Loucy (cell line): Measurements from ENCODE around the gene TIRAP.

Experiments
- H2AFZ ChIP-seq: fragments of 200-600 bp; sonication (generic); 2 replicates; pipeline ENCODE4 v1.6.0; 2016; ENCODE audit warnings: antibody characterized with exemption, mild to moderate bottlenecking, low read length, moderate library complexity
- H3F3A ChIP-seq: fragments of 200-600 bp; 2 replicates; pipeline ENCODE4 v1.6.0; 2016; ENCODE audit warnings: antibody characterized with exemption, low read depth, mild to moderate bottlenecking
- H3K27me3 ChIP-seq: fragments of 200-600 bp; sonication (generic); 2 replicates; pipeline ENCODE4 v1.6.1; 2014; ENCODE audit warnings: low read length, mild to moderate bottlenecking; ENCODE audit not compliant: insufficient read depth, poor library complexity, severe bottlenecking
- H3K36me3 ChIP-seq: fragments of 200-600 bp; sonication (generic); 2 replicates; pipeline ENCODE4 v1.6.1; 2016; ENCODE audit warnings: low read length; ENCODE audit not compliant: insufficient read depth
- H3K4me1 ChIP-seq: fragments of 200-600 bp; sonication (generic); 2 replicates; pipeline ENCODE4 v1.5.1; 2014; ENCODE audit warnings: low read length, mild to moderate bottlenecking; ENCODE audit not compliant: insufficient read depth, poor library complexity, severe bottlenecking
- H3K4me2 ChIP-seq: fragments of 200-600 bp; sonication (generic); 2 replicates; pipeline ENCODE4 v1.6.0; 2014; ENCODE audit warnings: antibody characterized with exemption, low read length, low read depth, mild to moderate bottlenecking; ENCODE audit not compliant: poor library complexity, severe bottlenecking
- H3K4me3 ChIP-seq: fragments of 200-600 bp; sonication (generic); 2 replicates; pipeline ENCODE4 v1.5.1; 2014; ENCODE audit warnings: low read length, mild to moderate bottlenecking, mixed read lengths; ENCODE audit not compliant: poor library complexity, severe bottlenecking
- H3K79me2 ChIP-seq: fragments of 200-600 bp; sonication (generic); 2 replicates; pipeline ENCODE4 v1.6.1; 2014; ENCODE audit warnings: low read length; ENCODE audit not compliant: insufficient read depth
- H3K9ac ChIP-seq: fragments of 200-600 bp; sonication (generic); 2 replicates; pipeline ENCODE4 v1.6.0; 2014; ENCODE audit warnings: mild to moderate bottlenecking, low read depth, low read length, moderate library complexity; ENCODE audit not compliant: poor library complexity, severe bottlenecking
- H3K9me2 ChIP-seq: fragments of 200-600 bp; sonication (generic); replicated peaks from 2 replicates; pipeline ENCODE4 v1.6.1; 2016; ENCODE audit warnings: low read depth, low read length, mixed read lengths
- H3K9me3 ChIP-seq: fragments of 200-600 bp; sonication (generic); 2 replicates; pipeline ENCODE4 v1.6.1; 2014; ENCODE audit warnings: mild to moderate bottlenecking, antibody characterized with exemption, low read length, low read depth; ENCODE audit not compliant: insufficient read depth
- H4K20me1 ChIP-seq: fragments of 200-600 bp; sonication (generic); 2 replicates; pipeline ENCODE4 v1.6.0; 2014; ENCODE audit warnings: antibody characterized with exemption, low read length, mild to moderate bottlenecking; ENCODE audit not compliant: insufficient read depth, poor library complexity, severe bottlenecking
- EZH2phosphoT487 ChIP-seq: fragments of 200-600 bp; IDR thresholded peaks from 2 replicates; pipeline ENCODE4 v1.6.1; 2018; ENCODE audit warnings: antibody characterized with exemption, mild to moderate bottlenecking, moderate library complexity, borderline replicate concordance
- TF ChIP-seq, protein P1 (sequence below): fragments of 200-600 bp; sonication (generic); conservative IDR thresholded peaks from 2 replicates; pipeline ENCODE4 v1.5.1; 2014; ENCODE audit warnings: mild to moderate bottlenecking, antibody characterized with exemption, low read length

TIRAP gene

DNA sequence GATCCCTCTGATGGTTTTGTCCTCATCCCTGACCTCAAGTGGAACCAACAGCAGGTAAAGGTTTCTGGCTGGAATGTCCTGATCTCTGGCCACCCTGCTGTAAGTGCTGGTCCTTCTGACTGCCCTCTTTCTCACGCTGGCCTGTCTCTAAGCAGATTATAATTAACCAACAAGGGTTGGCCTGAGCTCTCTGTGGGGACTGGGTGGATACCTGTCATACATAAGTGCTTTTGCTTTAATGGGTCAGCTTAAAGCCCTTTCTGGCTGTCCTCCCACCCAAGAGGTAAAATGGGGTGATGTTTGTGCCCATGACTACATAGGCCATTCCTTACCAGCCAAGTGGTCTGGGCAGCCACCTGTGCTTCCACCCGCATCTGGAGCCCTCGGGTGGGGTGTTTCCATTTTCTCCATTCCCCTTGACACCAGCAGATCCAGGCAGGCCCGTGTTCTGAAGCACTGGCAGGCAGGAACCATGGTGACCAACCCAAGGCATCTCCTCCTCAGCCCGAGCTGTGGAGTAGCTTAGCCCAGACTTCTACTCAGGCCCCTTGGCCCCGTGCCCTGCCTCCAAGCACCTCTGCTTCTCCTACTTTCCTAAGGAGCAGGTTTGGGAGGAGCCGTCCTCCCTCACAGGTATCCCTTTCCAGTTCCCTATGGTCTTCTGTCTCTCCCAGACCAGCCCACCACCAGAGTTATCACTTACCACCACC is 55.6 kb downstream of the TIRAP start:
- no peaks in the 10 kb centered on the region for H3K9me3 ChIP-seq
- H3K9ac ChIP-seq, result no peak overlapping the region
- peaks cover 49% of the 10 kb centered on the region for H3K4me1 ChIP-seq
- H2AFZ ChIP-seq, result no peak overlapping the region
- no peaks in the 10 kb centered on the region for H3K27me3 ChIP-seq
- H3K36me3 ChIP-seq, result peaks cover 36% of the 10 kb centered on the region; the same call in 1 of the 2 replicates
- H4K20me1 ChIP-seq, result no peaks in the 10 kb centered on the region
- no peaks in the 10 kb centered on the region for H3K9me2 ChIP-seq
- H3K4me2 ChIP-seq, result no peak overlapping the region
- H3K79me2 ChIP-seq, result peaks cover 3% of the 10 kb centered on the region; the same call in 1 of the 2 replicates
- no peak for TF ChIP-seq EZH2phosphoT487
- TF ChIP-seq, protein P1, sequence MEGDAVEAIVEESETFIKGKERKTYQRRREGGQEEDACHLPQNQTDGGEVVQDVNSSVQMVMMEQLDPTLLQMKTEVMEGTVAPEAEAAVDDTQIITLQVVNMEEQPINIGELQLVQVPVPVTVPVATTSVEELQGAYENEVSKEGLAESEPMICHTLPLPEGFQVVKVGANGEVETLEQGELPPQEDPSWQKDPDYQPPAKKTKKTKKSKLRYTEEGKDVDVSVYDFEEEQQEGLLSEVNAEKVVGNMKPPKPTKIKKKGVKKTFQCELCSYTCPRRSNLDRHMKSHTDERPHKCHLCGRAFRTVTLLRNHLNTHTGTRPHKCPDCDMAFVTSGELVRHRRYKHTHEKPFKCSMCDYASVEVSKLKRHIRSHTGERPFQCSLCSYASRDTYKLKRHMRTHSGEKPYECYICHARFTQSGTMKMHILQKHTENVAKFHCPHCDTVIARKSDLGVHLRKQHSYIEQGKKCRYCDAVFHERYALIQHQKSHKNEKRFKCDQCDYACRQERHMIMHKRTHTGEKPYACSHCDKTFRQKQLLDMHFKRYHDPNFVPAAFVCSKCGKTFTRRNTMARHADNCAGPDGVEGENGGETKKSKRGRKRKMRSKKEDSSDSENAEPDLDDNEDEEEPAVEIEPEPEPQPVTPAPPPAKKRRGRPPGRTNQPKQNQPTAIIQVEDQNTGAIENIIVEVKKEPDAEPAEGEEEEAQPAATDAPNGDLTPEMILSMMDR, result no peak
- no peak overlapping the region for H3K4me3 ChIP-seq
- H3F3A ChIP-seq, result no peaks in the 10 kb centered on the region; the same call in 1 of the 2 replicates

DNA sequence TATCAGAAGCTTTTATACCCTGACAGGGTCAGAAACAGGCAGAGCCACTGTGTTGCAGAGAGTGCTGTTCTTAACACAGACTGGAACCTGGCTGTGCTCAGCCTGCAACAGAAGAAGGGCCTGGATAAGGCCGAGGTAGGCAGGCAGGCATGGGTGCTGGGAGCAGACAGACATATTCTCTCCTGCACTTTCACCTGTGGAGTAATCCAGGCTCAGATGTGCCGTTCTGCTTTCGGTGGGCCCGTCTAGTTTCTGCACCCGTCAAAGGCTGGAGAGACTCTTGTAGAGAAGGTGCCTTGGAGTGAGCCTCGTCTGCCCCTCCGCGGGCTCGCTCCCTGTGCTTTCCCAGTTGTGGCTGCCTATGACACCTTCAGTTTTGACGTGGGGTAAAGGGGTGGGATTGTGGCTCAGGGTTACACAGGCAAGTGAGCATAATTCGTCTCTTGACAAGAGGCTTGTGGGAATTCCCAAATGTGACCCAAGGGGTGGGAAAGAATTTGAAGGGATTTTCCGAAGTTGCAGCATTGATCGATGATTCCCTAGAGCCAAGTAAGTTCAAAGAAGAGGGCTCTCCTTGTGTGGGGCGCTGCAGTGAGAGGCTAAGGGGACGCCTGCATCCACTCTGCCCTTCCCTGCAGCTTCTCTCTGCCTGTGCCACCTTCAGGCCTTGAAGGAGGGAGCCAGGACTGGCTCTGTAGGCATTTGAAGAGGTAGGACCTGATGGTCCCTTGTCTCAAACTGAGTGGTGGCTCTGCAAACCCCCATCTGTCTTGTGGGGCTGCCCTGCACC is 56.4 kb downstream of the TIRAP start:
- no peaks in the 10 kb centered on the region for H3K9me2 ChIP-seq
- H3F3A ChIP-seq, result no peaks in the 10 kb centered on the region; the same call in 1 of the 2 replicates
- H3K9ac ChIP-seq, result no peak overlapping the region
- no peak overlapping the region for H2AFZ ChIP-seq
- H3K4me1 ChIP-seq, result peaks cover 49% of the 10 kb centered on the region
- TF ChIP-seq, protein P1, result no peak
- no peak for TF ChIP-seq EZH2phosphoT487
- H3K9me3 ChIP-seq, result no peaks in the 10 kb centered on the region
- no peak overlapping the region for H3K4me3 ChIP-seq
- H3K79me2 ChIP-seq, result peaks cover 5% of the 10 kb centered on the region; the same call in 1 of the 2 replicates
- no peaks in the 10 kb centered on the region for H3K27me3 ChIP-seq
- H3K4me2 ChIP-seq, result no peak overlapping the region
- H4K20me1 ChIP-seq, result no peaks in the 10 kb centered on the region
- peaks cover 38% of the 10 kb centered on the region; the same call in 1 of the 2 replicates for H3K36me3 ChIP-seq

DNA sequence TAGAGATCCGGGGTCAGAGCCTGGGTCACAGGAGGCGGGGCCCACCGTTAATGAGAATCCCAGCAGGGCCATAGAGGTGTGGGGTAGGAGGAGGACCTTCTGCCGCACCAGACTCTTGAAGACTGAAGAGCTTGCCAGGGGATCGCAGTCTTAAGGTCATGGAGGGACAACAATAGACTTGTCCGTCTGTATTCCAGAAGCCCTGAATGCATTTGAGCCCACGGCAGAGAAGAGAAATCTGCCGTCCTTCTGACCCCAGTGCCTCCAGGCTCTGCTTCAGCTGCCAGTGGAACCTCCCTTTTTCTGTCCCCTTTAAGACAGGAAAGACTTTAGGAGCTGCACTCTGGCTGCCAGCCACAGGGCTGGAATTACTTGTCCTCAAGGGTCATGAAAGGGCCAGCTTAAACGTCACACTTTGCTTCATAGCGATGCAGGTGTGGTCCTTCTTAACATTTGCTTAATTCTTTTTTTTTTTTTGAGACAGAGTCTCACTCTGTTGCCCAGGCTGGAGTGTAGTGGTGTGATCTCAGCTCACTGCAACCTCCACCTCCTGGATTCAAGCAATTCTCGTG is 57.1 kb downstream of the TIRAP start:
- H3K4me1 ChIP-seq, result peaks cover 49% of the 10 kb centered on the region
- no peaks in the 10 kb centered on the region for H3K9me3 ChIP-seq
- H4K20me1 ChIP-seq, result no peaks in the 10 kb centered on the region
- H3K9me2 ChIP-seq, result no peaks in the 10 kb centered on the region
- no peak for TF ChIP-seq EZH2phosphoT487
- TF ChIP-seq, protein P1, result no peak
- peaks cover 5% of the 10 kb centered on the region; the same call in 1 of the 2 replicates for H3K79me2 ChIP-seq
- peaks cover 40% of the 10 kb centered on the region; the same call in 1 of the 2 replicates for H3K36me3 ChIP-seq
- H3K4me3 ChIP-seq, result no peak overlapping the region
- H3F3A ChIP-seq, result no peaks in the 10 kb centered on the region; the same call in 1 of the 2 replicates
- no peak overlapping the region for H2AFZ ChIP-seq
- no peak overlapping the region for H3K4me2 ChIP-seq
- H3K9ac ChIP-seq, result no peak overlapping the region
- H3K27me3 ChIP-seq, result no peaks in the 10 kb centered on the region
